Endothelial cell (in vitro differentiated cells): ENCODE results near the gene CCDC187. TPM values are rescaled to one million over a fixed set of nuclear protein-coding genes. Genes with fewer than 3 reads are reported as not detected.

Experiments used
- DNase-seq: peaks from one replicate; pipeline ENCODE4 v3.0.0; 2021; ENCODE audit warnings: low spot score
- H3K27ac Mint-ChIP-seq: one replicate; pipeline ENCODE4 v1.8.0; 2021; ENCODE audit warnings: mixed read lengths, inconsistent platforms; ENCODE audit not compliant: unreplicated experiment
- H3K27me3 Mint-ChIP-seq: one replicate; pipeline ENCODE4 v1.8.0; 2021; ENCODE audit warnings: mild to moderate bottlenecking, moderate library complexity, mixed read lengths, inconsistent platforms; ENCODE audit not compliant: unreplicated experiment
- H3K36me3 Mint-ChIP-seq: one replicate; pipeline ENCODE4 v1.8.0; 2021; ENCODE audit warnings: mild to moderate bottlenecking, low read depth, mixed read lengths, inconsistent platforms; ENCODE audit not compliant: unreplicated experiment
- H3K4me1 Mint-ChIP-seq: one replicate; pipeline ENCODE4 v1.8.0; 2021; ENCODE audit warnings: mild to moderate bottlenecking, mixed read lengths, inconsistent platforms; ENCODE audit not compliant: unreplicated experiment
- H3K4me3 Mint-ChIP-seq: one replicate; pipeline ENCODE4 v1.8.0; 2021; ENCODE audit warnings: mild to moderate bottlenecking, mixed read lengths, inconsistent platforms; ENCODE audit not compliant: unreplicated experiment
- H3K9me3 Mint-ChIP-seq: one replicate; pipeline ENCODE4 v1.8.0; 2021; ENCODE audit warnings: mixed read lengths, inconsistent platforms; ENCODE audit not compliant: unreplicated experiment
- total RNA-seq: library from RNA; stranded (reverse); fragmentation: NEBNext Ultra II Directional; extraction: Animal tissue kit (Norgen Biotek cat#: 25700); gene quantifications from one replicate; pipeline ENCODE4 v1.2.1, GENCODE V29; 2021; ENCODE audit not compliant: unreplicated experiment
- TF ChIP-seq, protein P1 (sequence below): fragments of 200-600 bp; sonication (generic); IDR thresholded peaks from one replicate; pipeline ENCODE4 v1.5.0; 2021; ENCODE audit warnings: antibody characterized with exemption; ENCODE audit not compliant: unreplicated experiment

Gene CCDC187
- total RNA-seq, 1 donor from 2014 or later = 0.05 TPM

GRCh38 chr9:136275655-136276429 is 28.1 kb downstream of the CCDC187 start:
- TF ChIP-seq, protein P1, sequence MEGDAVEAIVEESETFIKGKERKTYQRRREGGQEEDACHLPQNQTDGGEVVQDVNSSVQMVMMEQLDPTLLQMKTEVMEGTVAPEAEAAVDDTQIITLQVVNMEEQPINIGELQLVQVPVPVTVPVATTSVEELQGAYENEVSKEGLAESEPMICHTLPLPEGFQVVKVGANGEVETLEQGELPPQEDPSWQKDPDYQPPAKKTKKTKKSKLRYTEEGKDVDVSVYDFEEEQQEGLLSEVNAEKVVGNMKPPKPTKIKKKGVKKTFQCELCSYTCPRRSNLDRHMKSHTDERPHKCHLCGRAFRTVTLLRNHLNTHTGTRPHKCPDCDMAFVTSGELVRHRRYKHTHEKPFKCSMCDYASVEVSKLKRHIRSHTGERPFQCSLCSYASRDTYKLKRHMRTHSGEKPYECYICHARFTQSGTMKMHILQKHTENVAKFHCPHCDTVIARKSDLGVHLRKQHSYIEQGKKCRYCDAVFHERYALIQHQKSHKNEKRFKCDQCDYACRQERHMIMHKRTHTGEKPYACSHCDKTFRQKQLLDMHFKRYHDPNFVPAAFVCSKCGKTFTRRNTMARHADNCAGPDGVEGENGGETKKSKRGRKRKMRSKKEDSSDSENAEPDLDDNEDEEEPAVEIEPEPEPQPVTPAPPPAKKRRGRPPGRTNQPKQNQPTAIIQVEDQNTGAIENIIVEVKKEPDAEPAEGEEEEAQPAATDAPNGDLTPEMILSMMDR = no peak
- no peaks in the 10 kb centered on the region for H3K36me3 Mint-ChIP-seq
- H3K27ac Mint-ChIP-seq = no peak overlapping the region
- H3K4me3 Mint-ChIP-seq = no peak overlapping the region
- no peaks in the 10 kb centered on the region for H3K9me3 Mint-ChIP-seq
- no peak for DNase-seq
- no peaks in the 10 kb centered on the region for H3K4me1 Mint-ChIP-seq
- peaks cover 2% of the 10 kb centered on the region for H3K27me3 Mint-ChIP-seq

DNA sequence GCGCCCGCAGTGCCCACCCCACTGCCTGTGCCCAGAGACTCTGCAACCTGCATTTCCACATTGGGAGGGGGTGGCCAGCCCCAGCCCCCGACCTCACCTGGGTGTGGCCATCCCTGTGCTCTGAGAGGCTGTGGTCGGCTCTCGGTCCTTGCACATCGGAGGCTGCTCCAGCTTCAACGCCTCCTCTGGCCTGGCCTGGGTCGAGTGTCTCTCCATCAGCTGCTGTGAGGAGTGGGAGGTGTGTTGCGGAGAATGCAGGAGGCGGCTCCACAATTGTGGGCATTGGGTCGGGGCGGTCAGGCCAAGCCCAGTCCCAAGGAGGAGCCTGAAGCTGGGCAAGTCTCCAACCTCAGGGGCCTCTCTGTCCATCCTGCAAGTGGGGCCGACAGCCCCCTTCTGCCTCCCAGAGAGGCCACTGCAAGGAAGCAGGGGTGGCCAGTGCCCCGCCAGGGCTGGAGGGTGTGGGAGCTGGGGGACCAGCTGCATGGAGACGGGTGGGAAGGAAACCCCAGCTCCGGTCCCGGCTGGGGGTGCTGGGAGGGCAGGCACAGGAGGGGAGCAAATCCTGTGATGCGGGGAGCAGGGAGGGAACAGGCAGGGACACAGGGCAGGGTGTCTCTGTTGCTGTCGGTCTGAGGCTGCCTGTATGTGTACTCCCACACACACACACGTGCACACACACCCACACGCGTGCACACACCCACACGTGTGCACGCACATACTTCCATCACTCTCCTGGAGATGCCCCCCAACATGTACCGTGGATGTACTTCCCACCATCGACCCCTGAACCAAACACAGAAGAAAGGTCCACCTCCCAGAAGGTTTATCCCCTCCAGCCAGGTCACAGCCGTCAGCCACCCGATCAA is 28.9 kb downstream of the CCDC187 start:
- Mint-ChIP-seq H3K27ac (no peak overlapping the region), H3K9me3 (no peaks in the 10 kb centered on the region), H3K27me3 (peaks cover 2% of the 10 kb centered on the region), H3K4me3 (no peak overlapping the region), H3K4me1 (no peaks in the 10 kb centered on the region), H3K36me3 (no peaks in the 10 kb centered on the region)
- DNase-seq = no peak
- TF ChIP-seq, protein P1 = no peak

- H3K27ac Mint-ChIP-seq = no peak overlapping the region
- TF ChIP-seq, protein P1 = no peak
- no peaks in the 10 kb centered on the region for H3K9me3 Mint-ChIP-seq
- H3K4me3 Mint-ChIP-seq = no peak overlapping the region
- peaks cover 1% of the 10 kb centered on the region for H3K27me3 Mint-ChIP-seq
- H3K4me1 Mint-ChIP-seq = no peaks in the 10 kb centered on the region
- no peaks in the 10 kb centered on the region for H3K36me3 Mint-ChIP-seq
- no peak for DNase-seq
Measured at GRCh38 chr9:136273921-136274785, 29.7 kb downstream of the CCDC187 start.

- peaks cover 3% of the 10 kb centered on the region for H3K27me3 Mint-ChIP-seq
- no peaks in the 10 kb centered on the region for H3K9me3 Mint-ChIP-seq
- peaks cover 6% of the 10 kb centered on the region for H3K4me1 Mint-ChIP-seq
- peaks cover 4% of the 10 kb centered on the region for H3K36me3 Mint-ChIP-seq
- no peak overlapping the region for H3K4me3 Mint-ChIP-seq
- DNase-seq = no peak
- TF ChIP-seq, protein P1 = no peak
- no peak overlapping the region for H3K27ac Mint-ChIP-seq
Measured at GRCh38 chr9:136273244-136273865, 30.5 kb downstream of the CCDC187 start.
